Liver (tissue), 9 donors: Measurements from ENCODE around the gene THTPA. TPM values are rescaled to one million over a fixed set of nuclear protein-coding genes. Genes with fewer than 3 reads are reported as not detected.

Experiments used
- DNase-seq: peaks from one replicate; pipeline ENCODE4 v3.0.0-alpha.2; 2017; ENCODE audit warnings: low spot score
- H3K27ac ChIP-seq, 2 donors: one replicate each; pipeline ENCODE4 v1.7.0; 2013; ENCODE audit warnings: inconsistent platforms in 2 of 2, low read length in 2 of 2, control low read depth in 1 of 2, low read depth in 1 of 2, mild to moderate bottlenecking in 1 of 2
- H3K27me3 ChIP-seq, 4 donors: one replicate each; pipeline versions ENCODE4 v1.6.1 to v1.7.0; 2013; ENCODE audit warnings: low read length in 3 of 4, inconsistent platforms in 1 of 4, mild to moderate bottlenecking in 1 of 4, moderate library complexity in 1 of 4; ENCODE audit not compliant: control insufficient read depth in 4 of 4, insufficient read depth in 4 of 4
- H3K36me3 ChIP-seq, 4 donors: one replicate each; pipeline versions ENCODE4 v1.6.1 to v1.7.0; 2013; ENCODE audit warnings: low read length in 3 of 4, mild to moderate bottlenecking in 3 of 4, low read depth in 1 of 4, moderate library complexity in 1 of 4; ENCODE audit not compliant: control insufficient read depth in 4 of 4, insufficient read depth in 3 of 4
- H3K4me1 ChIP-seq, 4 donors: one replicate each; pipeline versions ENCODE4 v1.6.1 to v1.7.0; 2013; ENCODE audit warnings: low read length in 3 of 4, mild to moderate bottlenecking in 3 of 4, moderate library complexity in 1 of 4; ENCODE audit not compliant: control insufficient read depth in 4 of 4, insufficient read depth in 4 of 4
- H3K4me3 ChIP-seq, 3 donors: one replicate each; pipeline versions ENCODE4 v1.6.1 to v1.7.0; 2013; ENCODE audit warnings: low read length in 3 of 3, control low read depth in 1 of 3, low read depth in 1 of 3, mild to moderate bottlenecking in 1 of 3
- H3K9ac ChIP-seq, 2 donors: one replicate each; pipeline ENCODE4 v1.7.0; 2013; ENCODE audit warnings: low read length in 2 of 2, mild to moderate bottlenecking in 2 of 2, moderate library complexity in 2 of 2, control low read depth in 1 of 2, low read depth in 1 of 2
- H3K9me3 ChIP-seq, 4 donors: one replicate each; pipeline versions ENCODE4 v1.6.1 to v1.7.0; 2013; ENCODE audit warnings: low read length in 3 of 4; ENCODE audit not compliant: control insufficient read depth in 4 of 4
- ATF3 ChIP-seq: IDR thresholded peaks from 2 replicates; pipeline ENCODE4 v1.6.1; 2016; ENCODE audit warnings: antibody characterized with exemption
- CTCF ChIP-seq: fragments of 150-350 bp; IDR thresholded peaks from 2 replicates; pipeline ENCODE4 v1.5.1; 2017; ENCODE audit warnings: improper control_type of control experiment, low read depth, low read length; ENCODE audit not compliant: missing input control
- EGR1 ChIP-seq, 2 donors: IDR thresholded peaks; 2 replicates each; pipeline ENCODE4 v1.6.1; 2016 to 2018; ENCODE audit warnings: antibody characterized with exemption in 2 of 2, low read depth in 2 of 2
- FOXA1 ChIP-seq: IDR thresholded peaks from 2 replicates; pipeline ENCODE4 v1.6.1; 2016; ENCODE audit warnings: antibody characterized with exemption
- FOXA2 ChIP-seq: IDR thresholded peaks from 2 replicates; pipeline ENCODE4 v1.6.1; 2016; ENCODE audit warnings: antibody characterized with exemption
- GABPA ChIP-seq, 2 donors: IDR thresholded peaks in 1 of 2; conservative IDR thresholded peaks in 1 of 2; 2 replicates each; pipeline ENCODE4 v1.6.1; 2016; ENCODE audit warnings: antibody characterized with exemption in 2 of 2, mild to moderate bottlenecking in 1 of 2, moderate library complexity in 1 of 2
- HNF4A ChIP-seq, 2 donors: conservative IDR thresholded peaks; 2 replicates each; pipeline ENCODE4 v1.6.1; 2016; ENCODE audit warnings: antibody characterized with exemption in 2 of 2, mild to moderate bottlenecking in 2 of 2
- HNF4G ChIP-seq: IDR thresholded peaks from 2 replicates; pipeline ENCODE4 v1.6.1; 2016; ENCODE audit warnings: antibody characterized with exemption
- JUND ChIP-seq, 2 donors: IDR thresholded peaks; 2 replicates each; pipeline ENCODE4 v1.6.1; 2016; ENCODE audit warnings: antibody characterized with exemption in 2 of 2
- NR2F2 ChIP-seq: IDR thresholded peaks from 2 replicates; pipeline ENCODE4 v1.6.1; 2016; ENCODE audit warnings: antibody characterized with exemption
- RAD21 ChIP-seq, 2 donors: IDR thresholded peaks; 2 replicates each; pipeline ENCODE4 v1.6.1; 2016; ENCODE audit warnings: antibody characterized with exemption in 2 of 2, mild to moderate bottlenecking in 2 of 2
- RXRA ChIP-seq, 2 donors: IDR thresholded peaks; 2 replicates each; pipeline ENCODE4 v1.6.1; 2017 to 2018; ENCODE audit warnings: antibody characterized with exemption in 2 of 2, mild to moderate bottlenecking in 1 of 2
- SP1 ChIP-seq: IDR thresholded peaks from 2 replicates; pipeline ENCODE4 v1.6.1; 2018; ENCODE audit warnings: antibody characterized with exemption, mild to moderate bottlenecking
- TAF1 ChIP-seq: conservative IDR thresholded peaks from 2 replicates; pipeline ENCODE4 v1.6.1; 2016; ENCODE audit warnings: antibody characterized with exemption, mild to moderate bottlenecking
- YY1 ChIP-seq: IDR thresholded peaks from 2 replicates; pipeline ENCODE4 v1.6.1; 2016; ENCODE audit warnings: antibody characterized with exemption, mild to moderate bottlenecking
- WGBS: extraction: QIAGEN DNeasy Blood & Tissue Kit; methylation state at CpG from one replicate; pipeline ENCODE4 v1.1.7; 2013; 5-methylcytosine and 5-hydroxymethylcytosine counted together
- polyA plus RNA-seq, 2 donors: library from polyadenylated mRNA; stranded (reverse) in 1 of 2; unstranded in 1 of 2; fragments of 200-250 nt in 1 of 2; fragments of >200 nt in 1 of 2; fragmentation: Nextera tagmentation in 1 of 2; extraction: Ambion mirVana in 1 of 2; gene quantifications; one replicate each; pipeline versions ENCODE4 v1.2.1 to v1.2.3, GENCODE V29; 2013 to 2015
- total RNA-seq, 2 donors: library from RNA; depleted of rRNA; stranded (reverse); fragments of >200 nt; gene quantifications; one replicate each; pipeline ENCODE4 v1.2.3, GENCODE V29; 2014
- TF ChIP-seq, protein P1 (sequence below): IDR thresholded peaks from 2 replicates; pipeline ENCODE4 v1.6.1; 2016; ENCODE audit warnings: antibody characterized with exemption
- TF ChIP-seq, protein P2 (sequence below): IDR thresholded peaks from 2 replicates; pipeline ENCODE4 v1.6.1; 2016; ENCODE audit warnings: antibody characterized with exemption, mild to moderate bottlenecking
- TF ChIP-seq, protein P3 (sequence below): IDR thresholded peaks from 2 replicates; pipeline ENCODE4 v1.6.1; 2016; ENCODE audit warnings: antibody characterized with exemption
- donor health status: healthy.
- donor health status: healthy.
- donor health status: healthy.
- donor health status: healthy.
- donor health status: healthy.

The THTPA gene
- total and polyA plus RNA-seq, 4 donors: 7.3 to 19.8 (median 9.9) TPM

GRCh38 chr14:23542261-23542660, 13.8 kb upstream of the THTPA start:
- no peaks in the 10 kb centered on the region for H3K9me3 ChIP-seq
- WGBS: 92% methylated on average over 5 of the region's 5 CpGs
- H3K27ac ChIP-seq: no peak overlapping the region
- DNase-seq: no peak
- H3K27me3 ChIP-seq: no peaks in the 10 kb centered on the region
- no peak for TF ChIP-seq FOXA1
- TF ChIP-seq GABPA (IDR thresholded peaks at IDR 0.05 in 1 of 2, conservative IDR thresholded peaks at IDR 0.05 in 1 of 2): no peak
- TF ChIP-seq, protein P1, sequence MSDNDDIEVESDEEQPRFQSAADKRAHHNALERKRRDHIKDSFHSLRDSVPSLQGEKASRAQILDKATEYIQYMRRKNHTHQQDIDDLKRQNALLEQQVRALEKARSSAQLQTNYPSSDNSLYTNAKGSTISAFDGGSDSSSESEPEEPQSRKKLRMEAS: no peak
- TF ChIP-seq RXRA (IDR thresholded peaks at IDR 0.05): no peak
- no peak for TF ChIP-seq ATF3
- no peak for TF ChIP-seq NR2F2
- TF ChIP-seq TAF1: no peak
- no peak for TF ChIP-seq YY1
- TF ChIP-seq, protein P2, sequence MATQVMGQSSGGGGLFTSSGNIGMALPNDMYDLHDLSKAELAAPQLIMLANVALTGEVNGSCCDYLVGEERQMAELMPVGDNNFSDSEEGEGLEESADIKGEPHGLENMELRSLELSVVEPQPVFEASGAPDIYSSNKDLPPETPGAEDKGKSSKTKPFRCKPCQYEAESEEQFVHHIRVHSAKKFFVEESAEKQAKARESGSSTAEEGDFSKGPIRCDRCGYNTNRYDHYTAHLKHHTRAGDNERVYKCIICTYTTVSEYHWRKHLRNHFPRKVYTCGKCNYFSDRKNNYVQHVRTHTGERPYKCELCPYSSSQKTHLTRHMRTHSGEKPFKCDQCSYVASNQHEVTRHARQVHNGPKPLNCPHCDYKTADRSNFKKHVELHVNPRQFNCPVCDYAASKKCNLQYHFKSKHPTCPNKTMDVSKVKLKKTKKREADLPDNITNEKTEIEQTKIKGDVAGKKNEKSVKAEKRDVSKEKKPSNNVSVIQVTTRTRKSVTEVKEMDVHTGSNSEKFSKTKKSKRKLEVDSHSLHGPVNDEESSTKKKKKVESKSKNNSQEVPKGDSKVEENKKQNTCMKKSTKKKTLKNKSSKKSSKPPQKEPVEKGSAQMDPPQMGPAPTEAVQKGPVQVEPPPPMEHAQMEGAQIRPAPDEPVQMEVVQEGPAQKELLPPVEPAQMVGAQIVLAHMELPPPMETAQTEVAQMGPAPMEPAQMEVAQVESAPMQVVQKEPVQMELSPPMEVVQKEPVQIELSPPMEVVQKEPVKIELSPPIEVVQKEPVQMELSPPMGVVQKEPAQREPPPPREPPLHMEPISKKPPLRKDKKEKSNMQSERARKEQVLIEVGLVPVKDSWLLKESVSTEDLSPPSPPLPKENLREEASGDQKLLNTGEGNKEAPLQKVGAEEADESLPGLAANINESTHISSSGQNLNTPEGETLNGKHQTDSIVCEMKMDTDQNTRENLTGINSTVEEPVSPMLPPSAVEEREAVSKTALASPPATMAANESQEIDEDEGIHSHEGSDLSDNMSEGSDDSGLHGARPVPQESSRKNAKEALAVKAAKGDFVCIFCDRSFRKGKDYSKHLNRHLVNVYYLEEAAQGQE: no peak
- TF ChIP-seq HNF4A (conservative IDR thresholded peaks at IDR 0.05): no peak
- no peak for TF ChIP-seq RAD21 (IDR thresholded peaks at IDR 0.05)
- no peak for TF ChIP-seq JUND (IDR thresholded peaks at IDR 0.05)
- no peak for TF ChIP-seq FOXA2
- no peak overlapping the region for H3K4me3 ChIP-seq
- no peak overlapping the region for H3K9ac ChIP-seq
- H3K4me1 ChIP-seq: no peaks in the 10 kb centered on the region
- H3K36me3 ChIP-seq: no peaks in the 10 kb centered on the region

DNA sequence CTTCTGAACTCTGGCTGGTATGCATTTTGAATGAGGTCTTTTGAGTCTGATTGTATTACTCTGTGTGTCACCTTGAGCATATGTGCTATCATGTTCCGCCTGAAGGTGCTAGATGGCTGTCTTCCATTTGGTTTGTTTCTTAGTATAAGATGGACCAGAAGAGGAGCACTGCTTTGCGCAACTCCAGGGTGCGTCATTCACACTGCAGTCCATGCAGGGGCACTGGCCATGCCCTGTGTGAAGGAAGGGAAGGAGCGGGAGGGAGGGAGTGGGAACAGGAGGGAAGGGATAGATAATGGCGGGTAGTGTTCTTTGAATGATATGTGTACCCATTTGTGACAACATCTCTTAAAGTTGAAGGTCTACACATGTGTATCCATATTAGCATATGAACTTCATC, 12.7 kb upstream of the THTPA start:
- Histone ChIP-seq H3K9ac (no peak overlapping the region), H3K27me3 (no peaks in the 10 kb centered on the region), H3K36me3 (no peaks in the 10 kb centered on the region), H3K4me3 (no peak overlapping the region), H3K9me3 (no peaks in the 10 kb centered on the region), H3K4me1 (no peaks in the 10 kb centered on the region), H3K27ac (no peak overlapping the region)
- WGBS: 96% methylated on average over 5 of the region's 5 CpGs
- TF ChIP-seq RAD21 (IDR thresholded peaks at IDR 0.05) (no peak), FOXA1 (no peak), NR2F2 (no peak), SP1 (no peak), FOXA2 (no peak), EGR1 (IDR thresholded peaks at IDR 0.05; ENCODE audit: low read depth in 2 of 2) (no peak), YY1 (no peak), CTCF (no peak), HNF4G (no peak), GABPA (IDR thresholded peaks at IDR 0.05 in 1 of 2, conservative IDR thresholded peaks at IDR 0.05 in 1 of 2) (no peak), TAF1 (no peak), JUND (IDR thresholded peaks at IDR 0.05) (no peak)
- TF ChIP-seq, protein P3, sequence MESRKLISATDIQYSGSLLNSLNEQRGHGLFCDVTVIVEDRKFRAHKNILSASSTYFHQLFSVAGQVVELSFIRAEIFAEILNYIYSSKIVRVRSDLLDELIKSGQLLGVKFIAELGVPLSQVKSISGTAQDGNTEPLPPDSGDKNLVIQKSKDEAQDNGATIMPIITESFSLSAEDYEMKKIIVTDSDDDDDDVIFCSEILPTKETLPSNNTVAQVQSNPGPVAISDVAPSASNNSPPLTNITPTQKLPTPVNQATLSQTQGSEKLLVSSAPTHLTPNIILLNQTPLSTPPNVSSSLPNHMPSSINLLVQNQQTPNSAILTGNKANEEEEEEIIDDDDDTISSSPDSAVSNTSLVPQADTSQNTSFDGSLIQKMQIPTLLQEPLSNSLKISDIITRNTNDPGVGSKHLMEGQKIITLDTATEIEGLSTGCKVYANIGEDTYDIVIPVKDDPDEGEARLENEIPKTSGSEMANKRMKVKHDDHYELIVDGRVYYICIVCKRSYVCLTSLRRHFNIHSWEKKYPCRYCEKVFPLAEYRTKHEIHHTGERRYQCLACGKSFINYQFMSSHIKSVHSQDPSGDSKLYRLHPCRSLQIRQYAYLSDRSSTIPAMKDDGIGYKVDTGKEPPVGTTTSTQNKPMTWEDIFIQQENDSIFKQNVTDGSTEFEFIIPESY: no peak
- DNase-seq: no peak
